Measurements from ENCODE around the gene SPACA6.
"Not testable (repeated sequence)": the region's sequence is repeated elsewhere in the genome, so short reads cannot be mapped to it uniquely, and the experiment has no call there.

The SPACA6 gene

DNA sequence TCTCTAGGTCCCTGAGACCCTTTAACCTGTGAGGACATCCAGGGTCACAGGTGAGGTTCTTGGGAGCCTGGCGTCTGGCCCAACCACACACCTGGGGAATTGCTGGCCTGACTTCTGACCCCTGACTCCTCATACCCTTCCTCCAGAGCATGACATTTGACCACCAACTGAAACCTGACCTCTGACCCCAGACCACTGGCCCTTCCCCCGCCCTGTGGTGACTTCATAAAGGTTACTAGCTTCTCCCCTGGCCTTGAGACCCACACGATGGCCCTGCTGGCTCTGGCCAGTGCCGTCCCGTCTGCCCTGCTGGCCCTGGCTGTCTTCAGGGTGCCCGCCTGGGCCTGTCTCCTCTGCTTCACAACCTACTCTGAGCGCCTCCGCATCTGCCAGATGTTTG lies at the start of gene SPACA6:
Gene SPACA6 (plus strand): TSS at position 71 of the 400 bp plus-strand sequence. CDS start 197 bp downstream, at position 268.
- DNase-seq: no peak

DNA sequence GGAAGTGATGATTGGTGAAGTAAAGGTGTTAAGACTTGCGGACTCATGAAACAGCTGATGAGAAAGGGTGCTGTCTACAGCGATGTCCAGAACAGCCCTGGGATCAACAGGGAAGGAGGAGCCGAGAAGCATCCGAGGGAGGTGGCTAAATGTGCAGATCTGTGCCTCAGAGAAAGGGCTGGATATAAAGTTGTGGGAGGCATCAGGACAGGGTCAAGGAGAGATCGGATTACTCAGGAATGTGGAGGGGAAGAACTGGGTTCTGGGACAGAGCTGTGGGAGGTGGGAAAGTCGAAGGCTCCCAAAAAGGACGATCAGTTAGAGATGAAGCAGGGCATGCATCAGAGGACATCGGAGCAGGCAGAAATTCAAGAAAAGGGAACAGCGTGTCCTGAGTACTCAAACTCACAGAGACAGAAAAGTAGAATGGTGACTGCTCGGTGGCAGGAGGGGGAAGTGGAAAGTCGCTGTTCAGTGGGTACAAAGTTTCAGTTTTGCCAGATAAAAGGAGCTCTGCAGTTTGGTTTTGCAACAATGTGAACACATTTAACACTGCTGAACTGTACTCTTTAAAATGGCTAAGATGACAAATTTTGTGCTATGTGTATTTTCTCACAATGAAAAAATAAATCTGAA lies 48.4 kb upstream of the SPACA6 start:
- no peak for DNase-seq

GRCh38 chr19:51646730-51647129 lies 46.4 kb upstream of the SPACA6 start, which contains the start of gene SIGLEC14:
Gene SIGLEC14, minus strand, starts transcription at chr19:51646825. Its CDS starts 66 bp downstream, at chr19:51646759.
- not testable (repeated sequence) for DNase-seq

DNA sequence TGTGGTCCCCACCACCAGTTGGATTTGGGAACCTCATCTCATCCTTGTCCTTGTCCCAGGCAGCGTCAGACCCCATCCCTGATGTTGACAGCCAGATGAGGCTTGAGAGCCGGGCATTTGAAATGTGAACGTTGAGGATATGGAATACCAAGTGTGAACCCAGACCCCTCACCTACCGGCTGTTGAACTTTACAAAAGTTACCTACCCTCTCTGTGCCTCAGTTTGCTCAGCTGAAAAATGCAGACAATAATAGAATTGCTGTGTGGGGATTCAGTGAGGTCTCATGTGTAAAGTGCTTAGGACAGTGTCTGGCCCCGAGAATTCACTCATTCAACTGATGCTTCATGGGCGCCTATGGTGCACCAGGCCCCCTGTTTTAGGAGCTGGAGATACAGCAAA lies 45.8 kb upstream of the SPACA6 start:
- DNase-seq: no peak

DNA sequence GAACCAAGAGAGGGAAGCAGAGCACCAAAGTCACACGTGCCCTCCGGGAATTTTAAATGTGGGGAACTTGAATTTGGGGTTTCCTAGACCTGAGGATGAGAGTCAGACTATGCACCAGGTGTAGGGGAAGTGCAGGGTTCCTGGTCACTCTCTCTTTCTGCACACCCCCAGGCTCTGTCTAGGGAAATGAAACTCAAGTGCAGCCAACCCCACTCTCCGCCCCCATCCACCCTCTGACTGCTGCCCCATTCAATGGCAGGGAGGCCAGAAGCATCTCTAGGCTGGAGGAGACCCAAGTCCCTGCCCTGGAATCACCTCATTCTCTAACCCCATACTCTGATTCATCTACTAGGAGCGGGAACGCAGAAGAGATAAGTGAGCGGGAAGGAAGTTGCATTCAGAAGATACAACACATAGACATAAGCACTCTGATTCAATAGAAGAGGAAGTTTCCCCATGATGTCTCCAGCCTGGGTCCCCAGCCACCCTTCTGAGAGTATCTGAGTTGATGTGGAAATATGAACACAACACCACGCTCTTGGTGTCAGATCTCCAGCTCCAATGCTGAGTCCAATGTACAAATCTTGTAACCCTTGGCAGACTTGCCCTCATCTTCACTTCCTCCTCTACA lies 41.8 kb upstream of the SPACA6 start:
- DNase-seq: peak; percentile 77

DNA sequence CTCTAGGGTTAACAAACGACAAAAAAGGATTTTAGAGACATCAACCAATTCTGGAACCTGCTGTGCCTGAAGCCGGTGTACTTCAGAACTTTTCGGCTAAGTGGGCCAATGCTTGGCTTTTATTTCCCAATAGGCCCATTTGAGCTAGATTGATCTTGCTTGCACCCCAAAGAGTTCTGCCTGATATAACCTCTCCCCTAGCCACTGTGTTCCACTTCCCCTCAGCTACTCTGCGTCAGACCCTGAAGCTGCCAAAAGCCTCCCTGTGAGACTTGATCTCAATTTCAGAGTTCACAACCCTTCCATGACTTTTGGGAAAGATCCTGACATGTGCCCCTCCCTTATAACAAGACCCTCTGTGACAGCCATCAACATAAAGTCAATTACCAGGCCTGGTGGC lies 40.9 kb upstream of the SPACA6 start:
- DNase-seq: no peak

DNA sequence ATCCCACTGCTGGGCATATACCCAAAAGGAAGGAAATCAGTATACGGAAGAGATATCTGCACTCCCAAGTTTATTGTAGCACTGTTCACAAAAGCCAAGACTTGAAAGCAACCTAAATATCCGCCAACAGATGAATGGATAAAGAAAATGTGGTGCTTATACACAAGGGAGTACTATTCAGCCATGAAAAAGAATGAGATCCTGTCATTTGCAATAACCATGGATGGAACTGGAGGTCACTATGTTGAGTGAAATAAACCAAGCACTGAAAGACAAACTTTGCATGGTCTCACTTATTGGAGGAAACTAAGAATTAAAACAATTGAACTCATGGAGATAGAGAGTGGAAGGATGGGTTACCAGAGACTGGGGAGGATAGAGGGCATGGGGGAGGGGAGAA lies 40.0 kb upstream of the SPACA6 start:
- no peak for DNase-seq

GRCh38 chr19:51654783-51655182 lies 38.3 kb upstream of the SPACA6 start:
- DNase-seq: no peak

- DNase-seq: no peak
These were observed 32.0 kb upstream of the SPACA6 start for GRCh38 chr19:51660975-51661600.

DNA sequence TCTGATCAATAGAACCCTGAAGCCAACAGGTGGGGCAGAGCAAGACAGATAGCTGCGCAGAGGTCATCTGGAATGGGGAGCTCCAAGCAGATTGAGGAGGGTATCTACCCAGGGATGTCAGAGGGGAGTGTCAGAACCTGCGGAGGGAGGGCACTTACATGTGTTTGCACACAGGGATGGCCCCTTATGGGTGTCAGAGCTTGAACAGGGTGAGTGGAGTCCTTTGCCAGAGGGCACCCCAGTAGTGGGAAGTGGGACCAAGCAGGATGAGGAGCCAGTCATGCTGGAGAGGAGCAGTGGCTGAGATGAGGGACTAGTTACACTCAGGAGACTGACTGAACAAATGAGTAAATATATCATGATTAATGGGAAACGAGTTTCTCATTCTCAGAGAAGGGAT lies 29.5 kb upstream of the SPACA6 start:
- no peak for DNase-seq

GRCh38 chr19:51664131-51664530 lies 29.0 kb upstream of the SPACA6 start:
- no peak for DNase-seq

DNA sequence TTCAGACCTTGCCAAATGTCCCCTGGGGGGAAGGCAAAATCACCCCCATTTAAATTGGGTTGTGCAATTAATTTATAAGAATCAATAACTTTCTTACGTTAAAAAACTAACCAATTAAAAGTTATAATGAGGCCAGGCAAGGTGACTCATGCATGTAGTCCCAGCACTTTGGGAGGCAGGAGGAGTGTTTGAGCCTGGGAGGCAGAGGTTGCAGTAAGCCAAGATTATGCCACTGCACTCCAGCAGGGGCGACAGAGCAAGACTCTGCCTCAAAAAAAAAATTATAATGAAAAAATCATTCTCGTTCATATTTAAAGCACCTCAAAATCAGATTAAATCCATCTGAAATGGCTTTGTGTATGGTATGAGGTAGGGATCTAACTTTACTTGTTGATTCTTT lies 28.1 kb upstream of the SPACA6 start:
- DNase-seq: no peak

DNA sequence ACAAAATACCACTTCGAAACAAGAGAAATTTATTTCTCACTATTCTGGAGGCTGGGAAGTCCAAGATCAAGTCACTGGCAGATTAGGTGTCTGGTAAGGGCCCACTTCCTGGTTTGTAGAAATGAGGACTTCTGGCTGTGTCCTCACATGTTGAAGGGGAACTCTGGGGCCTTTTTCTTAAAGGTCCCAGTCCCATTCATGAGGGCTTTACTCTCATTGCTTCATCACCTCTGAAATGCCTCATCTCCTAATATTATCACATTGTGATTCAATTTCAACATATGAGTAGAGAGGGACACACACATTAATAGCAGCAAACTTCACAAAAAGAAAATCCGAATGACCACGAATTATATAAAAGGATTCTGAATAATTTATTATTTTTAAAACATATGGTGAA lies 24.9 kb upstream of the SPACA6 start:
- no peak for DNase-seq

GRCh38 chr19:51675911-51676565 lies 17.1 kb upstream of the SPACA6 start:
- DNase-seq: not testable (repeated sequence)

DNA sequence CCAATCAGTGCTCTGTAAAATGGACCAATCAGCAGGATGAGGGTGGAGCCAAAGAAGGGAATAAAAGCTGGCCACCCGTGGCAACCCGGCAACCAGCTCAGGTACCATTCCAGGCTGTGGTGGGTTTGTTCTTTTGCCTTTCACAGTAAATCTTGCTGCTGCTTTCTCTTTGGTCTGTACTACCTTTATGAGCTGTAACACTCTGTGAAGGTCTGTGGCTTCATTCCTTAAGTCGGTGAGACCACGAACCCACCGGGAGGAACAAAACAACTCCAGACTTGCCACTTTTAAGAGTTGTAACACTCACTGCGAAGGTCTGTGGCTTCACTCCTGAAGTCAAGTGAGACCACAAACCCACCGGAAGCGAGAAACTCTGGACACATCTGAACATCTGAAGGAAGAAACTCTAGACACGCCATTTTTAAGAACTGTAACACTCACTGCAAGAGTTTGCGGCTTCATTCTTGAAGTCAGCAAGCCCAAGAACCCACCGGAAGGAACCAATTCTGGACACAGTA lies 16.5 kb upstream of the SPACA6 start:
- peak; percentile 43 for DNase-seq

- no peak for DNase-seq
These were observed 12.7 kb upstream of the SPACA6 start for GRCh38 chr19:51680474-51680873.

DNA sequence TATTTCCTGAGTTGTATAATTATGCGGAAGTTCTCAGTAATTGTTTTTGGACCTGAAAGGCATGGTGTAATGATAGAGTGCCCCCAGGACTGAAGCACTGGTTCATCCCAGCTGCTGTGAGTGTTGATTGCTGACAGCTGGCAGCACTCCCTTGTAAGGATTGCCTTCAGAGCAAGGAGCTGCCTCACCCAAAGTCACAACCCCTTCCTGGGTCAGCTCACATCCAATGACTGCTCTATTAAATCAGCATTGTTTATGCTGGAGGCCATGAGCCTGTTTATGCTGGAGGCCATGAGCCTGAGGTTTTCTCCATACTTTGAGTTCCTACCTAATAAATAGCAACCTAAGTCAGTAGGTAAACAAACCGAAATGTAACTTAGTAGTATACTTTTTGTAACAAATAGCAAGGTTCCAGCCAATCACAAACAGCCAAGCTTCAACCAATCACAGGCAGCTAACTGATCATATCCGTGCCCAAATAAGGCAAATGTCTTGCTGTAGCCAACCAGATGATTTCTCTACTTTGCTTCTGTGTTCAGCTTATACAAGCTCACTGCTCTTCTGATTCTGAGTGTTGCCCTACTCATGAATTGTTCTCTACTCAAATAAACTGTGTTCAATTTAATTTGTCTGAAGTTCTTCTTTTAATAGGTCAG lies 11.7 kb upstream of the SPACA6 start:
- DNase-seq: no peak

- DNase-seq: no peak
These were observed 7.0 kb upstream of the SPACA6 start for GRCh38 chr19:51686171-51686570.

GRCh38 chr19:51687791-51688670 lies 5.1 kb upstream of the SPACA6 start:
- DNase-seq: no peak

DNA sequence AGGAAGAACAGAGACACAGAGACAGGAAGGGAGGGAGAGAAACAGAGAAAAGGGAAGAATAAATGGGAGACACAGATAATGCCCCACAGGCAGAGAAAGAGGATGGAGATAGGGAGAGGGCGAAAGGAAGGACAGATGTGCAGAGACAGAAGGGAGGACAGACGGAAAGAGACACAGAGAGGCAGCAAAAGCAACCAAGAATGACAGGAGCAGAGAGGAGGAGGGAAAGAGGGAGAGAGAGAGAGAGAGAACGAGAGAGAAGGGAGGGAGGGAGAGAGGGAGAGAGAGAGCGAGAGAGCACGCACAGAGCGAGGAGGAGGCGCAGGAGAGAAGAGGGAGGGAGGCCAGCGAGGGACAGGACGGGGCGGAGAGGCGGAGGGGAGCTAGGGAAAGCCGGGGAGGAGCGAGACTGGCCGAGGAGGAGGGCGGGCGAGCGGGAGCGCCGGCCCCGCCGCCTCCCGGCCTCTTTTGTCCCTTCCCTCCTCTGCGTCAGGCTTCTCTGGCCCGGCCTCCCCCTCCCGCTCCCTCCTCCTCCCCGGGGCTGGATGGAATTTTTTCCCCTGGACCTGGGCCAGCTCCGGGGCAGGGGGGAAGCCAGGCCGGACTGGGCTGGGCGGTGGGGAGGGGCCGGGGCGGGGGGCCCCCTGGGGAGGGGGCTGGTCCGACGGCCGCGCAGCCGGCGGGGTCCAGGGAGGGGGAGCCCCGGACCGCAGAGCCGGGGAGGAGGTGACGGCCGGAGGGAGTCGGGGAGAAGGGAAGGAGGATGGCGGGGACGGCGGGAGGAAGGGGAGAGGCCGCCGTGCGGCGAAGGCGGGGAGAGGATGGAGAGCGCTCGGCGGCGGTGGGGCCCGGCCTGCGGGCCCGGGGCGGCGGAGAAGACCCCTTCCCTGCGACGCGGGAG lies 4.2 kb upstream of the SPACA6 start:
- no peak for DNase-seq

Data from GF-D8 (cell line).